HG03097 (cell line): ENCODE measurements around the gene AK3.
"Not testable (repeated sequence)": the region's sequence is repeated elsewhere in the genome, so short reads cannot be mapped to it uniquely, and the experiment has no call there.

Source experiments
- ATAC-seq: cut with Tn5 transposase; IDR thresholded peaks from one replicate; pipeline ENCODE4 v1.9.1; 2021; ENCODE audit not compliant: unreplicated experiment, low FRiP score

Gene AK3

DNA sequence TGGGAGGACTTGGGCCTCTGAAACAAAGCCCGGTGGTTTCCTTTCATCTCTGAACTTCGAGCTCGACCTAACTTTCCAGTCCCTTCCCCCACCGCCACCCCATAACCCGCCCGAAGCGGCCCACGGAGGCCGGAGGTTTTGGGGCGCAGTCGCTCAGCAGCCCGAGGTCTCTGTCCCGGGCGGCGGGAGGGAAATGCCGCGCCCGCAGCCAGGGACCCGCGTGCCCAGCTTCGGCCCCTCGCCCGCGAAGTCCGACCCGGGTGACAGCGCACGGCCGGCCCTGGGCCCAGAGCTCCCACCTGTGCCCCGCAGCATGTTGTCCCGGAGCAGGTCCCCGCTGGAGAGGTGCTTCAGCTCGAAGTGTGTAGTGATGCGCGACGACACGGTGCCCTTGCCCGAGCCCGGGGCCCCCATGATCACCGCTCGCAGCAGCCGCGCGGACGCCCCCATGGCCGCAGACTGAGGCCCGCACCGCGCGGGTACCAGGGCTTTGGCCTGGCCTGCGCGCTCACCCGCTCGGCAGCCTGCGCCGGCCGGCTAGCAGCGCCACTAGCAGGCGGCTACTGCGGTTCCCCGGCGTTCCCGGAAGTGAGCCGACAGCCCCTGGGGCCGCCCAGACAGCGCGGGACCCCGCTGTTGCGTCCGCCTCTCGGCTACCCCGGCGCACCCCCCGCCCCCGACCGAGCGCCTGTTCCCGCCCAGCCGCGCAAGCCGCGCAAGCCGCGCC lies at the start of gene AK3:
AK3 (minus strand) TSS at position 565 of the 727 bp plus-strand sequence; CDS start at position 450, 115 bp downstream.
- ATAC-seq, result peak; percentile 88

DNA sequence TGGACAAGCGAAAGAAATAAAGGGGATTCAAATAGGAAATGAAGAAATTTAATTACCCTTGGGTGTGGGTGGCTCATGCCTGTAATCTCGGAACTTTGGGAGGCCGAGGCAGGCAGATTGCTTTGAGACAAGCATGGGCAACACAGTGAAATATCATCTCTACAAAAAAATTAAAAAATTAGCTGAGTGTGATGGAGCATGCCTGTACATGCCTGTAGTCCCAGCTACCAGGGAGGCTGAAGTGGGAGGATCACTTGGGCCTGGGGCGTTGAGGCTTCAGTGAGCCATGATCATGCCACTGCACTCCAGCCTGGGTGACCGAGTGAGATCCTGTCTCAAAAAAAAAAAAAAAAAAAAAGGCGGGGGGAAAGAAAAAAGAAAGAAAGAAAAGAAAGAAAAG lies 47.7 kb upstream of the AK3 start:
- no peak for ATAC-seq

DNA sequence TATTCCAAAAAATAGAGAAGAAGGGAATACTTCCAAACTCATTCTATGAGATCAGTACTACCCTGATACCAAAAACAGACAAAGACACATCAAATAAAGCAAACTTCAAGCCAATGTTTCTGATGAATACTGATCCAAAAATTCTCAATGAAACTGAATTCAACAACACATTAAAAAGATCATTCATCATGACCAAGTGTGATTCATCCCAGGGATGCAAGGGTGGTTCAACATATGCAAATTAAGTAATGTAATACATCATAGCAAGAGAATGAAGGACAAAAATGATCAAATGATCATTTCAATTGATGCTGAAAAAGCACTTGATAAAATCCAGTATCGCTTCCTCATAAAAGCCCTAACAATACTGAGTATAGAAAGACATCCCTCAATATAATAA lies 46.9 kb upstream of the AK3 start:
- ATAC-seq, result no peak

DNA sequence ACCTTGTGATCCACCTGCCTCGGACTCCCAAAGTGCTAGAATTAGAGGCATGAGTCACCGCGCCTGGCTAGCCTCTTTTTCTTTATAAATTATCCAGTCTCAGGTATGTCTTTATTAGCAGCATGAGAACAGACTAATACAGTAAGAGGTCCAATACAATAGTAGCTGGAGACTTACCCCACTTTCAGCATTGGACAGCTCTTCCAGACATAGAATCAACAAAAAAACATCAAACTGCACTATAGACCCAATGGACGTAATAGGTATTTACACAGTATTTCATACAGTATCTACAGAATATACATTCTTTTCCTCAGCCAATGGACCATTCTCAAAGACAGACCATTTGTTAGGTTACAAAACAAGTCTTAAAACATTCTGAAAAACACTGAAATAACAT lies 45.6 kb upstream of the AK3 start:
- no peak for ATAC-seq

DNA sequence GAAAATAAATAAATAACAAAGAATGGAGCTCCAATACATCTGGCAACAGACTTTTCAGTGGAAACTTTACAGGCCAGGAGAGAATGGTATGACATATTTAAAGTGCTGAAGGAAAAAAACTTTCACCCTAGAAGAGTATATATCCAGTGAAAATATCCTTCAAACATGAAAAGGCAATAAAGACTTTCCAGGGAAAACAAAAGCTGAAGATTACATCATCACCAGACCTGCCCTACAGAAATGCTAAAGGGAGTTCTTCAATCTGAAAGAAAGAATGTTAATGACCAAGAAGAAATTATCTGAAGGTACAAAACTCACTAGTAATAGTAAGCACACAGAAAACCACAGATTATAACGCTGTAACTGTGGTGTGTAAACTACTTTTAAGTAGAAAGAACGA lies 43.4 kb upstream of the AK3 start:
- ATAC-seq, result no peak

DNA sequence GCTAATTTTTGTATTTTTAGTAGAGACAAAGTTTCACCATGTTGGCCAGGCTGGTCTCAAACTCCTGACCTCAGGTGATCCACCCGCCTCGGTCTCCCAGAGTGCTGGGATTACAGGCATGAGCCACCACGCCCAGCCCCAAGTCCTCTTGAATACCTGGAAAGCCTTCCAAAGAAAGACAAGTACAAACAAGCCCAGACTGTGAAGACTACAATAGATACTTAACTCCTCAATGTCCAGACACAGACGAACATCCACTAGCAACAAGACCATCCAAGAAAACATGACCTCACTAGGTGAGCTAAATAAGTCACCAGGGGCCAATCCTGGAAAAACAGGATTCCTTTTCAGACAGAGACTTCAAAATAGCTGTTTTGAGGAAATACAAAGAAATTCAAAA lies 42.2 kb upstream of the AK3 start:
- ATAC-seq, result not testable (repeated sequence)

DNA sequence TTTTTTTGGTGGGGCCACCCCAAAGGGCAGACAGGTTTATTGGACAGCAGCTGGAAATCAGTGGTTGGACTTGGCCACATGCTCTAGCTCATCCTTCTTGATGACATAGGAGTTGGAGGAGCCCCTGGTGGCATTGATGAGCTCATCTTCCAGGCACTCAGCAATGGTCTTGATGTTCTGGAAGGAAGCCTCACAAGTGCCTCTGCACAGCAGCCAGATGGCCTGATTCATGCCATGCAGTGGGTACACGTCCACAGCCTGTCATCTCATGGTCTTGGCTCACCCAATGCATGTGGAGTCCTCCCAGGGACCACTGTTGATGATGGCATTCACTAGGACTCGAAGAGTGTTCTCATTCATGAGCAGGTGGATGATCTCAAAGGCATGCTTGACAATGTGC lies 40.4 kb upstream of the AK3 start:
- no peak for ATAC-seq

DNA sequence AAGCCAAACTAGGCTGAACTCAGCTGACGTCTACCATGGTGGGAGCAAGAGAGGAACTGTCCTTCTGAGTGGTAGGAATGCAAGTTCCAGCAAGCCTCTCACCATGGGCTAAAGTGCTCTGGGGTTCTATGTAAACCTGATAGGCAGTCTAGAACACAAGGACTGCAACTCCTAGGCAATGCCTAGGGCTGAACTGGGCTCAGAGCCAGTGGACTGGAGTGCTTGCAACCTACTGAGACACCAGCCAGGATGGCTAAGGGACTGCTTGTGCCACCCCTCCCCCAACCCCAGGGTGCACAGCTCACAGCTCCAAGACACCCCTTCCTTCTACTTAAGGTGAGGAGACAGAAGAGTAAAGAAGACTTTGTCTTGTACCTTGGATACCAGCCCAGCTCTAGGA lies 39.6 kb upstream of the AK3 start:
- no peak for ATAC-seq

DNA sequence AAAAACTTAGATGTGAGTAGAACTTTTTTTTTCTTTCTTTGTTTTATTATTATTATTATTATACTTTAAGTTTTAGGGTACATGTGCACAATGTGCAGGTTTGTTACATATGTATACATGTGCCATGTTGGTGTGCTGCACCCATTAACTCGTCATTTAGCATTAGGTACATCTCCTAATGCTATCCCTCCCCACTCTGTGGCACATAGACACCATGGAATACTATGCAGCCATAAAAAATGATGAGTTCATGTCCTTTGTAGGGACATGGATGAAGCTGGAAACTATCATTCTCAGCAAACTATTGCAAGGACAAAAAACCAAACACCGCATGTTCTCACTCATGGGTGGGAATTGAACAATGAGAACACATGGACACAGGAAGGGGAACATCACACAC lies 34.0 kb upstream of the AK3 start:
- ATAC-seq, result not testable (repeated sequence)

DNA sequence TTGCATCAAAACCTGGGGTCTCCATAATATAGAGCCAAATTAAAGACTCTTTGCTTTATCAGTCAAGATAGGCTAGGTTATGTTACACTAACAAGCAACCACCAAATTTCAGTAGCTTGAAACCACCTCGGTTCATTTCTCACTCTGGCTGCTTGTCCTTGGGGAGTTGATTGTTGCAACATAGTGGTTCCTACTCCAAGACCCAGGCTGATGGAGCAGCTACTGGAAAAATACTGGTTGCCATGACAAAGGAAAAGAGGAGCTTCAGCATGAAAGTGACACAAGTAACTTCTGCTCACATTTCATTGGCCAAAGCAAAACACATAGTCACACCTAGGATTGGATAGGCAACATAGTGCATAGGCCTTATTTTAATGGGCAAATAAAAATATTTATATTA lies 33.2 kb upstream of the AK3 start:
- ATAC-seq, result no peak

DNA sequence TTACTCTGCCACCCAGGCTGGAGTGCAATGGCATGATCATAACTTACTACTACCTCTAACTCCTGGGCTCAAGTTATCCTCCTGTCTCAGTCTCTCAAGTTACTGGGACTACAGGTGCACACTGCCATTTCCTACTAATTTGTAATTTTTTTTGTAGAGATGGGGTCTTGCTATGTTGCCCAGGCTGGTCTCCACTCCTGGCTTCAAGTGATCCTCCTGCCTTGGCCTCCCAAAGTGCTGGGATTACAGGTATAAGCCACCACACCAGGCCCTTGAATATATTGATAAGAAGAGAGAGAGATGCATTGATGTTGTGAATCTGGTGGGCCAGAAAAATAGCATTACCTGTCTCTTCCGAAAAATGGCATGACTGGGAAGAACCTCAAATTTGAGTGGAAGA lies 30.8 kb upstream of the AK3 start:
- no peak for ATAC-seq

DNA sequence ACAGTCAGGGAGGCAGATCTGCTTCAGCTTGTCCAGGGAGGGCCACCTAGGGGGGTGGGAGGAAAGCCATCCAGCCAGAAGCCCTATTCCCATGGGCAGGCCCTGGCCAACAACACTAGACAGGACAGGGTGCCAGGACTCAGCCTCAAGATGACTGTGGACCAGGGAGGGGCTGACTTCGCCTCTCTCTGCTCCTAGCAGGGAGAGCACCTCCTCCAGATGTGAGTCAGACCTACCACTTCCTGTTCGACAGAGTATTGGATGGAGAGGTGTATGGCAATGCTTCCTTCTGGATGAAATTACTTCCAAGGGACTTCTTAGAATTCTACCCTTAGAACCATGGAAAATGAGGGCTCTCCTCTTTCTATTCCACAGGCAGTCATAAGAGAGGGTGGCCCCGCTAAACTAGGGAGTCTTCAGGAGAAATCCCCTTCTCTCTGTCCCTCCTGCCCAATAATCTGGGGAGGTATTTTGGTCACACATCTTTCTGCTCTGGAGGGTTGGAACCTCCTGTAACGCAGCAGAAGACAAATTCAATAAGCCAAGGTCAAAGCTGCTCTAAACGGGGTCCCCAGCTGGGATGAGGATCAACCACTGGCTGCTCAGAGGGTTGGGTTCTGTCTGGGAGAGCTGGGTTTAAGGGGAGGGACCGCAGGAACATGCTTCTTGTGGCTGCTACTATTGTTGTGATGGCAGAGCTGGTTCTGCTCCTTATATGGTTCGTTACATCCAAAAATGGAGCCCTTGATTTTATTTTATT lies 28.5 kb upstream of the AK3 start:
- no peak for ATAC-seq

DNA sequence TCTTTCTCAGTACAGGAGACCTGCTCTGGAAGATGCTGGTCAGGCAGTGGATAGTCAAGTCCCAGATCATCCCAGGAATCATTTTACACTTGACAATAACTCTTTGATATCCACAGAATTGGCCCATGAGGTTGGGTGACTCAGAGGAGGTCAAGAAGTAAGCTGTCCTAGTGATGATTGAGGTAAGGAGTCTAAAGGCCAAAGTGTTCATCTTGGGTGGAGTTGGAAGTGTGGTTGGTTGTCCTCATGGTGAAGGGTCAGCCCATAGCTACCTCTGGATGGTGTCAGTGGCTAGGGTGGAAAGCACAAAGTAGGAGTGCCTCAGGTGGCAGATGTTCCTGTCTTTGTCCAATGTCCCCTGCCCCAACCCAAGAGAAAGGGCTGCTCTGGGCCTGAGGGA lies 27.7 kb upstream of the AK3 start:
- ATAC-seq, result no peak

DNA sequence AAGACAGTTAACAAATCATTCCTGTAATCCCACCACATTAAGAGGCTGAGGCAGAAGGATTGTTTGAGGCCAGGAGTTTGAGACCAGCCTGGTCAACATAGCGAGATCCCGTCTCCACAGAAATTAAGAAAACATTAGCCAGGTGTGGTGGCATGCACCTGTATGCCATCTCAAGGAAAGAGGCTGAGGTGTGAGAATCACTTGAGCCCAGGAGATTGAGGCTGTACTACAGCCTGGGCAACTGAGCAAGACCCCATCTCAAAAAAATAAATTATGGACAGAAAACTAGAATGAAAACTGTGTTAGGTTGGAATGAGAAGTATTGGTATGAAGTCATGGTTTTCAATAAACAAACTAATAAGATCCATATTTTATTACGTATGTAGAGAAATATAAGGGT lies 23.0 kb upstream of the AK3 start:
- ATAC-seq, result no peak

DNA sequence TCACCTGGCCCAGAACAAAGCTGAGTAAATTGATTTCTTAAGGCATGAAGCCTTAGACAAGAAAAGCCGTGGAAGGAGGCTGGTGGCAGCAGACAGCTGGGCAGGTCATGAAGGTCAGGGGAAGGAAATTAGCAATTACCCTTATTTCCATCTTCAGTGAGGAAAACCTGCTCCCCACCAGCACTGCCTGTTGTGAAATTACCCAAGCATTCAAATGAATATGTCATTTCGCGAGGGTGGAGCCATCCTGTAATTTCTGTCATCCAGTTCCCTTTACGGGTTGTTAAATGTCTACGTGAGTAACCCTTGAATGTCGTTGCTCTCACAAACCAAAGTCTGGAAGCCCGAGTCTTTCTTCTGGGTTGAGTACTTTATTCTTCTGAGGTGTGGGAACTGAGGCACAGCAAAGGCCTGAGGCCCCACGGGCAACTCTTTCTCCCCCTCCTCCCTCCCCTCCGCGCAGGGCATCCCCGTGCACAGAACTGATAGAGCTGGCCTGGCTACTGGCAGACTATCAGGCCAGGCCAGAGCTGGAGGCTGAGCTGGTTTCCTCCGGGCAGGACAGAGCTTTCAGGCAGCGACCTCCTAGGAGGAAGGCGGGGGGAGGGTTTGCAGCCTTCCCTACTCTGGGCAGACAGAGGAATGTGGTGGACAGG lies 22.0 kb upstream of the AK3 start:
- peak; percentile 14 for ATAC-seq

DNA sequence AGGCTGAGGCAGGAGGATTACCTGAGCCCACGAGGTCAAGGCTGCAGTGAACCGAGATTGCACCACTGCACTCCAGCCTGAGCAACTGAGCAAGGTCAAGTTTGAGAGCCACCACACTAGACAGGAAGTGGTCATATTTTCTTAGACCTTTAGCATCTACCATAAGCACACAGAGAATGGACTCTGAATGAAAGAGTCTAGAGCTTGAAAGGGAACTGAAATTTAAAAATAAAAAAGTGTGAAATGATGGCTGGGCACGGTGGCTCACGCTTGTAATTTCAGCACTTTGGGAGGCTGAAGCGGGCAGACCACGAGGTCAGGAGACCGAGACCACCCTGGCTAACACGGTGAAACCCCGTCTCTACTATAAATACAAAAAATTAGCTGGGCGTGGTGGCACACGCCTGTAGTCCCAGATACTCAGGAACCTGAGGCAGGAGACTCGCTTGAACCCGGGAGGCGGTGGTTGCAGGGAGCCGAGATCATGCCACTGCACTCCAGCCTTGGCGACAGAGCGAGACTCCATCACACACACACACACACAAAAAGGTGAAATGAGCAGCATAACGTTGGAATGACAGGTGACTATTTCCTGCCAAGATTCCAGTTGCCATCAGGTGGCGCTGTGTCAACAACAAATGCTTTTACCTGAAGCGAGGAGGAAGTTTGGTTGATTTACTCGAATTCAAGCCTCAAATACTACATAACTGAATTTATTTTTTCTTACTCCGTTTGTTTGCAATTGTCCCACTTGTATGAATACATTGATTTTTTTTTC lies 21.3 kb upstream of the AK3 start:
- peak; percentile 77 for ATAC-seq

DNA sequence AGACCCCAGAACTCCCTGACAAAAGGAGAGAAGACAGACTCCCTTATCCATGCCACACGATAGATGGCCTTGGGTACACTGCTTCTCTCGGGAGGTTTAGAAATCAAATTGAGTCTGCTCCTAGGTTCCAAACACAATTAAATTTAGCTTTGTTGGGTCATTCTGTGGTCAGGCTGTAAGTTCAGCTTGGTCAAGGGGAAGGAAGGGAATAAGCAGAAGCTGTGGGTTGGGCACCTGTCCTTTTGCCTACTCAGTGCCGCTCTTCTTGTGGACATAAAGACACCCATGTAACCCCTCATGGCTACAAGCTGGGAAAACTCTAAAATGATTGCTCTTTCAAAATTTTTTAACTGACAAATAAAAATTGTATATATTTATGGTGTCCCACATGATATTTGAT lies 19.1 kb upstream of the AK3 start:
- no peak for ATAC-seq

DNA sequence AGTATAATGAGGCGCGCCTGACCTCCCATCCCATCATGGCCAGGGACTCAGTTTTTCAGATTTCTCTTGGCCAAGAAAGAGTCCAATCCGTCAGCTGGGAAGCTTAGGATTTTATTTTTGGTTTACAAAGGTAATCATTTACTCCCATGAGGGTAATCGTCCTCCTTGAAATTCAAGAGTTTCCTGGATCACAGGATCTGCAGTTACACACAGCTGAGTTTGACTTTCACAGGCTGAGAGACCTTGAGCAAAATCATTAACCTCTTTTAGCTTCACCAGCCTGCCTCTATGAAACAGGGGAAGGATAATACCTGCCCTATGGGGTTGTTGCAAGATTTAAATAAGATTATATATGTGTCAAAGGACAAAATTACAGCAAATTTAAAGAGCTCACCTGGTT lies 15.4 kb upstream of the AK3 start:
- no peak for ATAC-seq

DNA sequence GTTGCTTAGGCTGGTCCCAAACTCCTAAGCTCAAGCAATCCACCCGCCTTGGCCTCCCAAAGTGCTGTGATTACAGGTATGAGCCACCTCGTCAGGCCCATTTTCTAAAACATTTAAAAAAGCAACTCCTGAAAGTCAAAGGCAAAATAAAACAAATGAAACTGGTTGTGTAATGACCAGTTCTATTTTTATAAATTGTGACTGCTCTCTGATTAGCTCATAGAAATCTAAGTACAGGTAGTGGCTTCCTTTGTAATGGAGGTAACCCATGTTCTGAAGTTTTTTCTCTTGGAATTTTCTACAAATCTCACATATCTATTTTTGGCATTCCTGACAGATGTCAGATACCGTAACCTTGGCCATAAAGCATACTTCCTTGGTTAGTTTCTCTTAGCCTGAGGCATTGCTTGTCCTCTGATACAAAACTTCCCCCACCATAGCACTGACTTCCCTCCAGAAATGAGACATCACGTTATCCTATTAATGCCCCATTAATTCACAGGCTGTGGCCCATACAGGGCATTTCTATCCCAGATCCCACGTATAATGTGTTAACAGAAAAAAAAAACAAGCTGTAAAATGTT lies 14.1 kb upstream of the AK3 start:
- no peak for ATAC-seq

DNA sequence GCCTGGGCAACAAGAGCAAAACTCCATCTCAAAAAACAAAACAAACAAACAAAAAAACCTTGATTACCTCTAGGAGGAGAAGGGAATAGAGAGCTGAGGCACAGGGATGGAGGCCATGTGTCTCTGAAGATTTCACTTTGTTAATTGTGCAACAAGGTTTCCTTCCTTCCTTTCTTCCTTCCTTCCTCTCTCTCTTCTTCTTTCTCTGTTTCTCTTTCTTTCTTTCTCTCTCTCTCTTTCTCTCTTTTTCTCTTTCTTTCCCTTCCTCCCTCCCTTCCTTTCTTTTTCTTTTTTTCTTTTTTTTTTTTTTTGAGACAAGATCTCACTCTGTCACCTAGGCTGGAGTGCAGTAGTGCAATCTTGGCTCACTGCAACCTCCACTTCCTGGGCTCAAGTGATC lies 13.5 kb upstream of the AK3 start:
- ATAC-seq, result not testable (repeated sequence)
